Natural killer cell (primary cell): ENCODE measurements around the gene DIO3. TPM values are rescaled to one million over a fixed set of nuclear protein-coding genes. Genes with fewer than 3 reads are reported as not detected.

Experiments used
- ATAC-seq, 3 donors: fragments of 150-1000 bp in 2 of 3; fragments of 200-7000 bp in 1 of 3; cut with Tn5 transposase; 1 replicate in 1 of 3; 2 replicates in 2 of 3; pipeline ENCODE4 v1.10.0; 2021; ENCODE audit warnings: mild to moderate bottlenecking in 2 of 3, moderate library complexity in 2 of 3
- DNase-seq, 2 donors: peaks; one replicate each; pipeline versions ENCODE4 v3.0.0 to v3.0.0-alpha.2; 2013 to 2021; ENCODE audit warnings: mixed read lengths in 1 of 2
- H3K27ac ChIP-seq: one replicate; pipeline ENCODE4 v1.5.1; 2013; ENCODE audit warnings: mild to moderate bottlenecking, low read length
- H3K27me3 ChIP-seq: one replicate; pipeline ENCODE4 v1.6.1; 2013; ENCODE audit warnings: low read length; ENCODE audit not compliant: control insufficient read depth, insufficient read depth
- H3K36me3 ChIP-seq: one replicate; pipeline ENCODE4 v1.6.1; 2013; ENCODE audit warnings: low read length; ENCODE audit not compliant: control insufficient read depth, insufficient read depth
- H3K4me1 ChIP-seq: one replicate; pipeline ENCODE4 v1.6.1; 2013; ENCODE audit warnings: low read length; ENCODE audit not compliant: control insufficient read depth, insufficient read depth
- H3K4me3 ChIP-seq: one replicate; pipeline ENCODE4 v1.5.1; 2013; ENCODE audit warnings: low read length
- H3K9me3 ChIP-seq: one replicate; pipeline ENCODE4 v1.6.1; 2013; ENCODE audit warnings: low read length; ENCODE audit not compliant: control insufficient read depth, insufficient read depth
- H3K27ac Mint-ChIP-seq, 2 donors: one replicate each; pipeline ENCODE4 v1.8.0; 2022; ENCODE audit warnings: mild to moderate bottlenecking in 2 of 2, mixed read lengths in 2 of 2, moderate library complexity in 1 of 2
- H3K27me3 Mint-ChIP-seq, 2 donors: one replicate each; pipeline ENCODE4 v1.8.0; 2022; ENCODE audit warnings: low read depth in 2 of 2, mixed read lengths in 2 of 2
- H3K36me3 Mint-ChIP-seq: one replicate; pipeline ENCODE4 v1.8.0; 2022; ENCODE audit warnings: mixed read lengths
- H3K4me1 Mint-ChIP-seq, 2 donors: one replicate each; pipeline ENCODE4 v1.8.0; 2022; ENCODE audit warnings: mixed read lengths in 2 of 2
- H3K4me3 Mint-ChIP-seq: one replicate; pipeline ENCODE4 v1.8.0; 2022; ENCODE audit warnings: mild to moderate bottlenecking, moderate library complexity, mixed read lengths
- H3K9me3 Mint-ChIP-seq, 2 donors: one replicate each; pipeline ENCODE4 v1.8.0; 2022; ENCODE audit warnings: mixed read lengths in 2 of 2
- CTCF ChIP-seq: fragments of 200-600 bp; IDR thresholded peaks from one replicate; pipeline ENCODE4 v1.8.0; 2022; ENCODE audit warnings: antibody characterized with exemption
- WGBS: methylation state at CpG from one replicate; pipeline ENCODE4 v1.1.7; 2013; ENCODE audit warnings: missing lambda C conversion rate; ENCODE audit not compliant: insufficient coverage; 5-methylcytosine and 5-hydroxymethylcytosine counted together
- intact Hi-C: fragments of 100-400 bp; cut with micrococcal nuclease; formaldehyde crosslinking; loops from one replicate; pipeline ENCODE4 v1.14.2; 2022
- total RNA-seq, 4 donors: library from RNA; stranded (reverse); fragments of 120-200 nt in 1 of 4; gene quantifications; one replicate each; pipeline versions ENCODE4 v1.2.3 to v1.2.4, GENCODE V29; 2013 to 2022

Gene DIO3
- total RNA-seq, 3 donors from 2014 or later (not counting 1 experiment from before 2014, with no cell fraction given), result not detected

DNA sequence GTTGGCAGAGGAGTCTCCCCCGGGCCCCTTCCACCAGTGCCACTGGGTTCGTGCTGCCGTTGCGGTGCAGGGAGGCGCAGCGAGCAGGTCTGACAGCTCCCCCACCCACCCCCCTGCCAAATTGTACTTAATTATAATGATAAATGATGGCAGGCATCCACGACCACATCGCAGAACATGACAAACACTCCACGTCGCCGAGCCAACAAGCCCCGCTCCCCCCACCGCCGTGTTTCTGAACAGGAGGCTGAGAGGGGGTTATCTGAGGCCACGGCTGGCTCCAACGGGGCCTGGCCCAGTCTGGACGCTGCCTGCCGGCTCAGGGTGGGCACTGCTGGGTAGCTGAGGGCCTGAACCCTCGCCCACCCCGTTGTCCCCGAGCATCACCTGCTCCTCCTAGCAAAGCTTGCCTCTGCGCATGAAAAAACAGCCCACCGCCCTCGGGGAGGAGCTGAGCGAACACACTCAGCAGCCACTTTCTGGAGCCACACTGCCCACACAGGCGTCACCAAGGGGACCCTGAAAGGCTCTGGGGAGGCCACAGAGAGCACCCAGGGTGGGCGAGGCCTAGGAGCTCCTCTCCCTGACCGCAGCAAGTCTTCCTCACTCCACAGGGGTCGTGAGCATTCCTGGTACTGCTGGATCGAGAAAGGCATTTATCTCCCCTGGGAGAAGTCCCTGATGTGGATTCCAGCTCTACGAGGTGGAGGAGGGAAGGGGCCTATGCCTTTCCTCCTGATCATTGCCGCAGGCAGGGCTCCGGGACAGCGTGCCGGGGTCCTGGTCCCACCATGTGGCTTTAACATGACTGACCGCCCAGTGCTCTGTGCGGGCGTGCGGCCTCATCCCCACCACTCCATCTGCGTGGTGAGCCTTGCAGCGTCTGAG lies 35.4 kb upstream of the DIO3 start:
- Histone ChIP-seq H3K4me1 (peaks cover 3% of the 10 kb centered on the region), H3K36me3 (no peaks in the 10 kb centered on the region), H3K27me3 (no peaks in the 10 kb centered on the region), H3K9me3 (no peaks in the 10 kb centered on the region), H3K4me3 (no peak overlapping the region), H3K27ac (no peak overlapping the region)
- Mint-ChIP-seq H3K36me3 (no peaks in the 10 kb centered on the region), H3K9me3 (no peaks in the 10 kb centered on the region), H3K27me3 (peaks cover 0 to 23% of the 10 kb centered on the region in 2 donors), H3K27ac (no peak overlapping the region), H3K4me1 (peaks cover 0 to 28% of the 10 kb centered on the region in 2 donors), H3K4me3 (no peak overlapping the region)
- intact Hi-C loops, result no loop called here
- 84% methylated on average over 40 of the region's 41 CpGs for WGBS
- no peak for ATAC-seq
- DNase-seq, result no peak
- no peak for TF ChIP-seq CTCF

GRCh38 chr14:101527987-101528386 lies 33.3 kb upstream of the DIO3 start:
- DNase-seq, result no peak
- Histone ChIP-seq H3K4me3 (no peak overlapping the region), H3K36me3 (no peaks in the 10 kb centered on the region), H3K27me3 (no peaks in the 10 kb centered on the region), H3K27ac (no peak overlapping the region), H3K9me3 (no peaks in the 10 kb centered on the region), H3K4me1 (peaks cover 3% of the 10 kb centered on the region)
- TF ChIP-seq CTCF, result no peak
- ATAC-seq, result no peak
- Mint-ChIP-seq H3K27me3 (peaks cover 0 to 26% of the 10 kb centered on the region in 2 donors), H3K4me3 (no peak overlapping the region), H3K36me3 (no peaks in the 10 kb centered on the region), H3K9me3 (no peaks in the 10 kb centered on the region), H3K4me1 (peaks cover 4 to 33% of the 10 kb centered on the region in 2 donors), H3K27ac (peak overlapping the region in 1 of 2 donors; percentile 69)
- intact Hi-C loops, result no loop called here
- 89% methylated on average over 11 of the region's 11 CpGs for WGBS

- Histone ChIP-seq H3K4me3 (no peak overlapping the region), H3K27ac (no peak overlapping the region), H3K27me3 (no peaks in the 10 kb centered on the region), H3K36me3 (no peaks in the 10 kb centered on the region), H3K4me1 (peaks cover 10% of the 10 kb centered on the region), H3K9me3 (no peaks in the 10 kb centered on the region)
- no peak for ATAC-seq
- Mint-ChIP-seq H3K9me3 (no peaks in the 10 kb centered on the region), H3K27me3 (peaks cover 0 to 22% of the 10 kb centered on the region in 2 donors), H3K36me3 (no peaks in the 10 kb centered on the region), H3K4me1 (peaks cover 10 to 41% of the 10 kb centered on the region in 2 donors), H3K27ac (no peak overlapping the region), H3K4me3 (no peak overlapping the region)
- 77% methylated on average over 13 of the region's 13 CpGs for WGBS
- intact Hi-C loops, result no loop called here
- DNase-seq, result no peak
- TF ChIP-seq CTCF, result no peak
Measured at GRCh38 chr14:101529079-101529478, 32.2 kb upstream of the DIO3 start.
